OCI-LY3 (cell line): ENCODE results near the gene JADE2.

ENCODE experiments used
- H2AFZ ChIP-seq: fragments of 200-600, 300-600 bp; shearing (Covaris generic); 2 replicates; pipeline ENCODE4 v1.6.0; 2014; ENCODE audit warnings: antibody characterized with exemption, low read depth, low read length
- H3K27ac ChIP-seq: fragments of 200-600, 300-600 bp; sonication (generic); 2 replicates; pipeline ENCODE4 v1.5.1; 2014; ENCODE audit warnings: mild to moderate bottlenecking, low read length, moderate library complexity, mixed read lengths
- H3K27me3 ChIP-seq: fragments of 200-600, 300-600 bp; sonication (generic); 2 replicates; pipeline ENCODE4 v1.6.1; 2014; ENCODE audit warnings: low read depth, low read length, mixed read lengths
- H3K36me3 ChIP-seq: fragments of 200-600, 300-600 bp; sonication (generic); replicated peaks from 2 replicates; pipeline ENCODE3; 2014; ENCODE audit warnings: low read depth, low read length, mixed read lengths
- H3K4me1 ChIP-seq: fragments of 300-600, 200-600 bp; sonication (generic); 2 replicates; pipeline ENCODE4 v1.6.1; 2014; ENCODE audit warnings: low read length, mixed read lengths
- H3K4me2 ChIP-seq: fragments of 200-600, 300-600 bp; sonication (generic); 2 replicates; pipeline ENCODE4 v1.6.1; 2014; ENCODE audit warnings: low read length, mixed read lengths
- H3K4me3 ChIP-seq: fragments of 300-600, 200-600 bp; sonication (generic); 2 replicates; pipeline ENCODE4 v1.5.1; 2014; ENCODE audit warnings: antibody characterized with exemption, mild to moderate bottlenecking, low read length, moderate library complexity
- H3K79me2 ChIP-seq: fragments of 300-600, 200-600 bp; shearing (Covaris generic); 2 replicates; pipeline ENCODE4 v1.6.1; 2014; ENCODE audit warnings: mild to moderate bottlenecking, low read length, mixed read lengths
- H3K9ac ChIP-seq: fragments of 300-600, 200-600 bp; shearing (Covaris generic); 2 replicates; pipeline ENCODE4 v1.6.0; 2014; ENCODE audit warnings: mild to moderate bottlenecking, low read length, moderate library complexity
- H3K9me3 ChIP-seq: fragments of 200-600, 300-600 bp; shearing (Covaris generic); 2 replicates; pipeline ENCODE4 v1.6.1; 2014; ENCODE audit warnings: low read length, mixed read lengths; ENCODE audit not compliant: insufficient read depth
- H4K20me1 ChIP-seq: fragments of 200-600, 300-600 bp; sonication (generic); 2 replicates; pipeline ENCODE4 v1.6.1; 2016; ENCODE audit warnings: low read length, mixed read lengths; ENCODE audit not compliant: insufficient read depth
- CTCF ChIP-seq: fragments of 200-600, 300-600 bp; sonication (generic); IDR thresholded peaks from 2 replicates; pipeline ENCODE4 v1.5.1; 2014; ENCODE audit warnings: antibody characterized with exemption, low read length, low read depth
- EZH2phosphoT487 ChIP-seq: fragments of 200-600 bp; shearing (Covaris generic); IDR thresholded peaks from 2 replicates; pipeline ENCODE4 v1.6.1; 2018; ENCODE audit warnings: antibody characterized with exemption, mixed run types, low read depth

Gene JADE2

GRCh38 chr5:134521841-134522240 lies 3.6 kb upstream of the JADE2 start:
- Histone ChIP-seq H3K79me2 (peaks cover 22% of the 10 kb centered on the region), H2AFZ (no peak overlapping the region), H3K4me2 (no peak overlapping the region), H3K4me1 (peaks cover 12% of the 10 kb centered on the region; the same call in 1 of the 2 replicates), H3K4me3 (no peak overlapping the region), H3K36me3 (no peaks in the 10 kb centered on the region), H3K9me3 (no peaks in the 10 kb centered on the region), H3K9ac (no peak overlapping the region), H3K27me3 (no peaks in the 10 kb centered on the region), H4K20me1 (no peaks in the 10 kb centered on the region), H3K27ac (no peak overlapping the region)
- TF ChIP-seq CTCF (no peak), EZH2phosphoT487 (no peak)

GRCh38 chr5:134523543-134524271 lies 1.8 kb upstream of the JADE2 start:
- Histone ChIP-seq H3K27ac (peak overlapping the region; percentile 94), H3K27me3 (no peaks in the 10 kb centered on the region), H3K4me1 (peaks cover 20% of the 10 kb centered on the region), H3K4me2 (peak overlapping the region; percentile 85), H2AFZ (no peak overlapping the region), H3K36me3 (no peaks in the 10 kb centered on the region), H3K9me3 (no peaks in the 10 kb centered on the region), H3K9ac (peak overlapping the region; percentile 100), H3K4me3 (peak overlapping the region; percentile 97), H3K79me2 (peaks cover 41% of the 10 kb centered on the region), H4K20me1 (peaks cover 9% of the 10 kb centered on the region)
- TF ChIP-seq EZH2phosphoT487 (no peak), CTCF (no peak)

- Histone ChIP-seq H3K4me1 (peaks cover 26% of the 10 kb centered on the region), H3K9me3 (no peaks in the 10 kb centered on the region), H3K79me2 (peaks cover 47% of the 10 kb centered on the region), H3K9ac (peak overlapping the region; percentile 100), H3K27ac (peak overlapping the region; percentile 94), H3K4me3 (peak overlapping the region; percentile 97), H4K20me1 (peaks cover 16% of the 10 kb centered on the region), H3K4me2 (peak overlapping the region; percentile 85), H3K36me3 (no peaks in the 10 kb centered on the region), H2AFZ (peak overlapping the region; percentile 55; the same call in 1 of the 2 replicates), H3K27me3 (no peaks in the 10 kb centered on the region)
- TF ChIP-seq CTCF: no peak
Observed at GRCh38 chr5:134524272-134524825, 1.1 kb upstream of the JADE2 start.

- Histone ChIP-seq H3K9ac (peak overlapping the region; percentile 100), H3K9me3 (no peaks in the 10 kb centered on the region), H3K4me3 (peak overlapping the region; percentile 97), H3K27ac (peak overlapping the region; percentile 94), H2AFZ (no peak overlapping the region), H3K27me3 (no peaks in the 10 kb centered on the region), H3K36me3 (no peaks in the 10 kb centered on the region), H3K4me1 (peaks cover 29% of the 10 kb centered on the region), H4K20me1 (peaks cover 31% of the 10 kb centered on the region), H3K4me2 (peak overlapping the region; percentile 73), H3K79me2 (peaks cover 62% of the 10 kb centered on the region)
- TF ChIP-seq CTCF: no peak; the same call in 1 of the 2 replicates
- no peak for TF ChIP-seq EZH2phosphoT487
Observed at GRCh38 chr5:134525683-134526482, 413 bp downstream of the JADE2 start.
